ENCODE results near the gene BCL10. TPM values are rescaled to one million over a fixed set of nuclear protein-coding genes. Genes with fewer than 3 reads are reported as not detected.

Gene BCL10
- total and polyA plus RNA-seq, 8 donors = 25.0 to 33.5 (median 30.8) TPM

DNA sequence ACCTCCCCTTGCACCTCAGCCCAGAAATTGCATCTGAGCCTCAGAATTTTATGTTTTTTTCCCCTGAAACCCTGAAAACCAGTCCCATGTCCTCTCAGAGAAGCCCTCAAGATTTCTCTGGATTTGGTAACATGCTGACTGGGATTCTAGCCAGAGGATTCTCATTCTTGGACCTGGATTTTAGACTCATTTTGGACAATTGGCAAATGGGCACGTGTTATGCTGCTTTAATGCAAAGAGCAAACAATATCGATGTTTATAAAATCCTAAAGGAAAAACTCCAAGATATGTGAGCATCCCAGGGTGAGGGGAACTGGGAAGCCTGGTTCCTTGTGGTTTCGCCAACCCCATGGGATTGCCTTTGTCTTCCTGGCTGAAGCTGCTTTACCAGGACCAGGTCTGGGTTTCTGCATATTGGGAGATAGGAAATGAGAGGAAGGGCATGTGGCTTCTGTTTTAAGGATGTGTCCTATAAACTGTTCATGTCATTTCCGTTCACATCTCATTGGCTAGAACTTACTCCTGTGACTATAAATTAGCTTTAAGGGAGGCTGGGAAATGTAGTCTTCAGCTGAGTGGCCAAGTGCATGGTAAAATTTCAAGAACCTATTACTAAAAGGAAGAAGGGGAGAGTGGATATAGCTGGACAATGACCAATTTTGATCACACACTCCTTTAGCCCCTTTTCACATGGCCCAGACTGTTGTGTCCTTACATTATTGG is 27.2 kb upstream of the BCL10 start:
- Histone ChIP-seq H3K27ac (no peak overlapping the region), H3K9me3 (no peaks in the 10 kb centered on the region), H3K27me3 (peaks cover 0 to 9% of the 10 kb centered on the region in 2 donors), H3K36me3 (no peaks in the 10 kb centered on the region), H3K4me3 (no peak overlapping the region), H3K4me1 (peaks cover 4 to 5% of the 10 kb centered on the region in 2 donors)
- TF ChIP-seq, protein P1, sequence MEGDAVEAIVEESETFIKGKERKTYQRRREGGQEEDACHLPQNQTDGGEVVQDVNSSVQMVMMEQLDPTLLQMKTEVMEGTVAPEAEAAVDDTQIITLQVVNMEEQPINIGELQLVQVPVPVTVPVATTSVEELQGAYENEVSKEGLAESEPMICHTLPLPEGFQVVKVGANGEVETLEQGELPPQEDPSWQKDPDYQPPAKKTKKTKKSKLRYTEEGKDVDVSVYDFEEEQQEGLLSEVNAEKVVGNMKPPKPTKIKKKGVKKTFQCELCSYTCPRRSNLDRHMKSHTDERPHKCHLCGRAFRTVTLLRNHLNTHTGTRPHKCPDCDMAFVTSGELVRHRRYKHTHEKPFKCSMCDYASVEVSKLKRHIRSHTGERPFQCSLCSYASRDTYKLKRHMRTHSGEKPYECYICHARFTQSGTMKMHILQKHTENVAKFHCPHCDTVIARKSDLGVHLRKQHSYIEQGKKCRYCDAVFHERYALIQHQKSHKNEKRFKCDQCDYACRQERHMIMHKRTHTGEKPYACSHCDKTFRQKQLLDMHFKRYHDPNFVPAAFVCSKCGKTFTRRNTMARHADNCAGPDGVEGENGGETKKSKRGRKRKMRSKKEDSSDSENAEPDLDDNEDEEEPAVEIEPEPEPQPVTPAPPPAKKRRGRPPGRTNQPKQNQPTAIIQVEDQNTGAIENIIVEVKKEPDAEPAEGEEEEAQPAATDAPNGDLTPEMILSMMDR (IDR thresholded peaks at IDR 0.05) = no peak
- DNase-seq (no peak), ATAC-seq (no peak)
- intact Hi-C loops (cut with DNase I) = loop anchor here in 1 of 2 donors (10.0 kb wide), 2 partner anchors 281 to 391 kb away; partner anchors contain the start of gene CCN1

DNA sequence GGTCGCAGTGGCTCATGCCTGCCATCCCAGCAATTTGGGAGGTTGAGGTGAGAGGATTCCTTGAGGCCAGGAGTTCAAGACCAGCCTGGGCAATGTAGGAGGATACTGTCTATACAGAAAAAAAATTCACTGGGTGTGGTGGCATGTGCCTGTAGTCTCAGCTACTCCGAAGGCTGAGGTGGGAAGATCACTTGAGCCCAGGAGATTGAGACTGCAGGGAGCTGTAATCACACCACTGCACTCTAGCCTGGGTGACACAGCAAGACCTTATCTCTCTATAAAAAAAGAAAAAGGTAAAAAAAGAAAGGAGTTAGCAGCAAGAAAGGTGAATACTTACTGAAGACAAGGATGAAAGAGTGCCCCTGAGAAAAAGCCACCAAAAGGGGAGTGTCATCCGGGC is 23.7 kb upstream of the BCL10 start:
- H3K4me3 ChIP-seq = no peak overlapping the region
- TF ChIP-seq, protein P1 (IDR thresholded peaks at IDR 0.05) = no peak
- no peaks in the 10 kb centered on the region for H3K9me3 ChIP-seq
- intact Hi-C loops (cut with DNase I) = loop anchor here in 1 of 2 donors (10.0 kb wide), 2 partner anchors 285 to 395 kb away; partner anchors contain the start of gene CCN1
- no peak for ATAC-seq
- DNase-seq = no peak
- no peak overlapping the region for H3K27ac ChIP-seq
- H3K4me1 ChIP-seq = peaks cover 6 to 19% of the 10 kb centered on the region in 2 donors
- no peaks in the 10 kb centered on the region for H3K27me3 ChIP-seq
- H3K36me3 ChIP-seq = no peaks in the 10 kb centered on the region

DNA sequence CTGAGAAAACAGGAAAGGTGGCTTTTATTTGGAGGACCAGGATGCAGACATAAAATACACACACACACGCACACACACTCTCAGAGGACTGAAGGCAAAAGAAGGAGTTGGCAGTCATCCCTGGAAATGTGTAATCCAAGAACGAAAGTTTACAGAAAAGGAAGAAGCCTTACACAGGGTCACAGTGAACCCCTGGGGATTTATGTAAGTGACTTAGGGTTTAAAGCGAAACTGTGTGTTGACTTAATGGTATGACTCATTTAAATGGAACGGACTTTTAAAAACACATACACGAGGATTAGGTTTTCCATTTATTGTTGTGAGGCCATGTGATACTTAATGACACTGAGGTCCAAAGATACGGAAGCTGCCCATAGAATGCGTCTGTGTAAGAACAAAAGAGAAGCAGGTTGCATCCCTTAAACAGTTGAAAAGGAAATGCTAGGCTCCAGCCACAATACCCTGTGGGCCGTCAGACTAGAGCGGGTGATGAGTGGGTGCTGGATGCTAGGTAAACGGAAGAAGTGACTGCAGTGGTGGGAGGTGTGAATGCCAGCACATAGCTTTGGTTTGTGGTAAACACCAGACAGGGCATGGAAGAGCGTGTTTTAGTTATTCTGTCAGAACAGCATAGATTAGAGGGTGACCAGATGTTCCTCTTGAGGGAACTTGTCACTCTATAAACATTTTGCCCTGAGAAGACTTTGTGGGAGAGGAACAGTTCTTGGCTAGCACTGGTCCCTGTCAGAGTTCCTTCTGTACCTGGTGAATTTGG is 21.6 kb upstream of the BCL10 start:
- no peak overlapping the region for H3K4me3 ChIP-seq
- no peaks in the 10 kb centered on the region for H3K36me3 ChIP-seq
- peak overlapping the region; percentile 72 to 77 for H3K27ac ChIP-seq
- ATAC-seq (peak; percentile 82), DNase-seq (peak in 3 of 4 donors; percentile 38 to 94 (median 83))
- H3K27me3 ChIP-seq = no peaks in the 10 kb centered on the region
- no peaks in the 10 kb centered on the region for H3K9me3 ChIP-seq
- peaks cover 6 to 19% of the 10 kb centered on the region in 2 donors for H3K4me1 ChIP-seq
- TF ChIP-seq, protein P1 (IDR thresholded peaks at IDR 0.05) = no peak
- intact Hi-C loops (cut with DNase I) = no loop called here

DNA sequence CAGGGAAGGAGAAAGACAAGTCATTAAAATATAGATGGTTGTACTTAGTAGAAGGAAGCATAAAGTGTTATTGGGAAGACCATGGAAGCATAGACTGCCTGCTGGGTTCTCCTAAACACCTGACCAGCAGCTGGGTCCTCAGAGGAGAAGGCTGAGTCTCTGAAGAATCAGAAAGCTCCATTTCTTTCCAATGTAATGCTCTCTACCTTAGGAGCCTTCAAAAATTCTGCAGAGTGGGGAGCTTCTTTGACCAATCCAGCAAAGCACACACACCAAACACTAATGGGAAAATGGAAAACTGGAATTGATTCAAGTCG is 21.1 kb upstream of the BCL10 start:
- no peaks in the 10 kb centered on the region for H3K36me3 ChIP-seq
- peak overlapping the region; percentile 72 to 77 for H3K27ac ChIP-seq
- no peaks in the 10 kb centered on the region for H3K9me3 ChIP-seq
- DNase-seq (no peak), ATAC-seq (no peak)
- peaks cover 6 to 19% of the 10 kb centered on the region in 2 donors for H3K4me1 ChIP-seq
- H3K4me3 ChIP-seq = no peak overlapping the region
- TF ChIP-seq, protein P1 (IDR thresholded peaks at IDR 0.05) = no peak
- H3K27me3 ChIP-seq = no peaks in the 10 kb centered on the region
- intact Hi-C loops (cut with DNase I) = no loop called here

DNA sequence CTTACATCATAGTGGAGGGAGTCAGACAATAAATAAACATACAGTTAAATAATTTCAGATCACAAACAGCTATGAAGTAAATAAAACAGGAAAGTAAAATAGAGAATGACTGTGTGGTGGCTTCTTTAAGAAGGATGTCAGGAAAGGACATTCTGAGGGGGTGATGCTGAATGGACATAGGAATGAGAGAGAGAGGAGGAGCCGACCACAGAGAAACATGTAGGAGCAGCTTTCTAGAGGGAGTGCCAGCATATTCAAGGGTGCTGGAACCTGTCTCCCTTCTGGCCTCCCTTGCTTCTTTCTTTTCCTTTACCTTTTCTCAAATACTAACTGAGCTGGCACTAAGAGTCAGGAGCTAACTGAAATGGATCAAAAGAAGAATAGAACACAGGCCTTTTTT is 20.5 kb upstream of the BCL10 start:
- Histone ChIP-seq H3K36me3 (no peaks in the 10 kb centered on the region), H3K9me3 (no peaks in the 10 kb centered on the region), H3K4me1 (peaks cover 6 to 19% of the 10 kb centered on the region in 2 donors), H3K4me3 (no peak overlapping the region), H3K27ac (peak overlapping the region; percentile 72 to 77), H3K27me3 (no peaks in the 10 kb centered on the region)
- intact Hi-C loops (cut with DNase I) = no loop called here
- TF ChIP-seq, protein P1 (IDR thresholded peaks at IDR 0.05) = no peak
- DNase-seq = no peak
- ATAC-seq = no peak

All from left lung (tissue), 10 donors.